Gastroesophageal sphincter (tissue), 4 donors: Measurements from ENCODE around the gene AEN. TPM values are rescaled to one million over a fixed set of nuclear protein-coding genes. Genes with fewer than 3 reads are reported as not detected.

ENCODE experiments used
- ATAC-seq: fragments of 150-250 bp; one replicate; pipeline ENCODE4 v1.9.1; 2016; ENCODE audit warnings: mild to moderate bottlenecking, moderate library complexity
- H3K27ac ChIP-seq, 4 donors: fragments of 200-600 bp; sonication (generic) in 3 of 4; 1 replicate in 3 of 4; 2 replicates in 1 of 4; pipeline ENCODE4 v1.5.1; 2016 to 2019
- H3K27me3 ChIP-seq: fragments of 200-600 bp; sonication (generic); one replicate; pipeline ENCODE4 v1.5.1; 2019
- H3K36me3 ChIP-seq, 2 donors: fragments of 200-600 bp; sonication (generic); one replicate each; pipeline ENCODE4 v1.5.1; 2019; ENCODE audit warnings: control low read depth in 1 of 2
- H3K4me1 ChIP-seq, 3 donors: fragments of 200-600 bp; sonication (generic); 1 replicate in 2 of 3; 2 replicates in 1 of 3; pipeline ENCODE4 v1.5.1; 2016 to 2019; ENCODE audit warnings: control low read depth in 2 of 3
- H3K4me3 ChIP-seq, 2 donors: fragments of 200-600 bp; sonication (generic); one replicate each; pipeline ENCODE4 v1.5.1; 2019; ENCODE audit warnings: mild to moderate bottlenecking in 1 of 2, moderate library complexity in 1 of 2
- H3K9me3 ChIP-seq, 3 donors: fragments of 200-600 bp; sonication (generic); one replicate each; pipeline ENCODE4 v1.5.1; 2017 to 2019; ENCODE audit warnings: control low read depth in 2 of 3
- CTCF ChIP-seq, 4 experiments: fragments of 200-600 bp in 2 of 4; fragments of 450-650 bp in 2 of 4; sonication (generic) in 1 of 4; IDR thresholded peaks; one replicate each; pipeline ENCODE4 v1.5.1; 2017 to 2019; ENCODE audit warnings: antibody characterized with exemption in 4 of 4, mild to moderate bottlenecking in 2 of 4, moderate library complexity in 2 of 4
- EP300 ChIP-seq: sonication (generic); formaldehyde crosslinking; IDR thresholded peaks from one replicate; pipeline ENCODE4 v1.6.1; 2017; ENCODE audit warnings: antibody characterized with exemption, mild to moderate bottlenecking
- POLR2A ChIP-seq, 2 donors: fragments of 450-650 bp; IDR thresholded peaks; one replicate each; pipeline ENCODE4 v1.6.1; 2017; ENCODE audit warnings: antibody characterized with exemption in 2 of 2, mild to moderate bottlenecking in 2 of 2, moderate library complexity in 1 of 2
- POLR2AphosphoS5 ChIP-seq: sonication (generic); formaldehyde crosslinking; IDR thresholded peaks from one replicate; pipeline ENCODE4 v1.6.1; 2017; ENCODE audit warnings: antibody characterized with exemption
- WGBS, 2 donors: methylation state at CpG; one replicate each; pipeline ENCODE4 v1.1.5; 2018; ENCODE audit warnings: low coverage in 1 of 2; 5-methylcytosine and 5-hydroxymethylcytosine counted together
- total RNA-seq, 4 donors: library from RNA; depleted of rRNA; stranded (reverse); fragments of >200 nt; gene quantifications; one replicate each; pipeline ENCODE4 v1.1.0, GENCODE V29; 2016

Gene AEN
- total RNA-seq, 4 donors from 2014 or later, result 11.0 to 23.4 (median 18.1) TPM

GRCh38 chr15:88628018-88628654, 7.0 kb downstream of the AEN start:
- Histone ChIP-seq H3K27ac (no peak overlapping the region), H3K4me1 (peaks cover 0 to 23% (median 9%) of the 10 kb centered on the region in 3 donors), H3K27me3 (no peaks in the 10 kb centered on the region), H3K9me3 (no peaks in the 10 kb centered on the region), H3K4me3 (no peak overlapping the region), H3K36me3 (peaks cover 0 to 72% of the 10 kb centered on the region in 2 donors)
- WGBS, 2 donors, result 86 to 100% methylated on average over 1 to 2 of the region's 5 CpGs
- no peak for ATAC-seq
- no peak for TF ChIP-seq POLR2AphosphoS5
- no peak for TF ChIP-seq POLR2A (IDR thresholded peaks at IDR 0.05)
- no peak for TF ChIP-seq CTCF (IDR thresholded peaks at IDR 0.05)

GRCh38 chr15:88629071-88629470, 7.9 kb downstream of the AEN start:
- Histone ChIP-seq H3K27ac (no peak overlapping the region), H3K27me3 (no peaks in the 10 kb centered on the region), H3K36me3 (peaks cover 0 to 75% of the 10 kb centered on the region in 2 donors), H3K4me1 (peaks cover 0 to 15% (median 5%) of the 10 kb centered on the region in 3 donors), H3K4me3 (no peak overlapping the region), H3K9me3 (no peaks in the 10 kb centered on the region)
- WGBS, 2 donors, result 92% methylated on average over 2 of the region's 16 CpGs; no CpG with 5 or more reads in 1 of the 2 donors
- ATAC-seq, result no peak
- no peak for TF ChIP-seq EP300
- TF ChIP-seq POLR2AphosphoS5, result no peak
- TF ChIP-seq POLR2A (IDR thresholded peaks at IDR 0.05), result no peak
- no peak for TF ChIP-seq CTCF (IDR thresholded peaks at IDR 0.05)

- Histone ChIP-seq H3K4me3 (no peak overlapping the region), H3K36me3 (peaks cover 0 to 75% of the 10 kb centered on the region in 2 donors), H3K27me3 (no peaks in the 10 kb centered on the region), H3K9me3 (no peaks in the 10 kb centered on the region), H3K4me1 (peaks cover 0 to 3% (median 0%) of the 10 kb centered on the region in 3 donors), H3K27ac (peak overlapping the region in 3 of 4 donors; percentile 43 to 51 (median 48))
- no peak for TF ChIP-seq POLR2A (IDR thresholded peaks at IDR 0.05)
- no peak for TF ChIP-seq POLR2AphosphoS5
- TF ChIP-seq CTCF (IDR thresholded peaks at IDR 0.05), result no peak
- no peak for TF ChIP-seq EP300
- peak; percentile 66 for ATAC-seq
- no CpG with 5 or more reads among the region's 9 CpGs for WGBS, 2 donors
These were observed 9.1 kb downstream of the AEN start for GRCh38 chr15:88630141-88630721.

GRCh38 chr15:88630798-88631463, 9.8 kb downstream of the AEN start:
- H3K4me3 ChIP-seq, result no peak overlapping the region
- TF ChIP-seq EP300, result no peak
- TF ChIP-seq POLR2A (IDR thresholded peaks at IDR 0.05), result no peak
- TF ChIP-seq POLR2AphosphoS5, result no peak
- no peak for TF ChIP-seq CTCF (IDR thresholded peaks at IDR 0.05)
- H3K27ac ChIP-seq, result peak overlapping the region in 3 of 4 donors; percentile 43 to 51 (median 48)
- H3K4me1 ChIP-seq, result no peaks in the 10 kb centered on the region
- no peaks in the 10 kb centered on the region for H3K27me3 ChIP-seq
- ATAC-seq, result no peak
- peaks cover 0 to 73% of the 10 kb centered on the region in 2 donors for H3K36me3 ChIP-seq
- no peaks in the 10 kb centered on the region for H3K9me3 ChIP-seq
- 73 to 75% methylated on average over 5 to 6 of the region's 7 CpGs for WGBS, 2 donors
